Activated naive CD8-positive, alpha-beta T cell treated with anti-CD3 and anti-CD28 coated beads for 36 hours (primary cell): ENCODE results near the gene SLC19A1. TPM values are rescaled to one million over a fixed set of nuclear protein-coding genes. Genes with fewer than 3 reads are reported as not detected.

Experiments
- DNase-seq: peaks from one replicate; pipeline ENCODE4 v3.0.0; 2021
- H3K27ac Mint-ChIP-seq: one replicate; pipeline ENCODE4 v1.8.0; 2022; ENCODE audit warnings: mild to moderate bottlenecking, moderate library complexity, mixed read lengths
- H3K27me3 Mint-ChIP-seq: one replicate; pipeline ENCODE4 v1.8.0; 2022; ENCODE audit warnings: mild to moderate bottlenecking, mixed read lengths
- H3K36me3 Mint-ChIP-seq: one replicate; pipeline ENCODE4 v1.8.0; 2021; ENCODE audit warnings: mild to moderate bottlenecking, mixed read lengths
- H3K4me1 Mint-ChIP-seq: one replicate; pipeline ENCODE4 v1.8.0; 2021; ENCODE audit warnings: mixed read lengths
- H3K4me3 Mint-ChIP-seq: one replicate; pipeline ENCODE4 v1.8.0; 2022; ENCODE audit warnings: mild to moderate bottlenecking, moderate library complexity, mixed read lengths
- H3K9me3 Mint-ChIP-seq: one replicate; pipeline ENCODE4 v1.8.0; 2022; ENCODE audit warnings: mixed read lengths
- total RNA-seq, 2 experiments: library from RNA; stranded (reverse); gene quantifications; one replicate each; pipeline ENCODE4 v1.2.3, GENCODE V29; 2021

Gene SLC19A1
- total RNA-seq, 2 experiments from 2014 or later = 63.2 to 64.0 TPM

- peaks cover 4% of the 10 kb centered on the region for H3K27me3 Mint-ChIP-seq
- no peak for DNase-seq
- no peak overlapping the region for H3K27ac Mint-ChIP-seq
- no peak overlapping the region for H3K4me3 Mint-ChIP-seq
- H3K4me1 Mint-ChIP-seq = no peaks in the 10 kb centered on the region
- no peaks in the 10 kb centered on the region for H3K36me3 Mint-ChIP-seq
- H3K9me3 Mint-ChIP-seq = no peaks in the 10 kb centered on the region
These were observed 91.7 kb downstream of the SLC19A1 start for GRCh38 chr21:45450423-45451090.

GRCh38 chr21:45449658-45450422, 92.4 kb downstream of the SLC19A1 start:
- H3K27ac Mint-ChIP-seq = no peak overlapping the region
- no peaks in the 10 kb centered on the region for H3K4me1 Mint-ChIP-seq
- DNase-seq = no peak
- no peaks in the 10 kb centered on the region for H3K36me3 Mint-ChIP-seq
- peaks cover 4% of the 10 kb centered on the region for H3K27me3 Mint-ChIP-seq
- no peaks in the 10 kb centered on the region for H3K9me3 Mint-ChIP-seq
- no peak overlapping the region for H3K4me3 Mint-ChIP-seq

- Mint-ChIP-seq H3K36me3 (no peaks in the 10 kb centered on the region), H3K27ac (no peak overlapping the region), H3K27me3 (peaks cover 9% of the 10 kb centered on the region), H3K4me3 (no peak overlapping the region), H3K9me3 (no peaks in the 10 kb centered on the region), H3K4me1 (no peaks in the 10 kb centered on the region)
- DNase-seq = no peak
These were observed 93.2 kb downstream of the SLC19A1 start for GRCh38 chr21:45448810-45449657.

- H3K27me3 Mint-ChIP-seq = peaks cover 10% of the 10 kb centered on the region
- H3K36me3 Mint-ChIP-seq = no peaks in the 10 kb centered on the region
- no peaks in the 10 kb centered on the region for H3K4me1 Mint-ChIP-seq
- no peak overlapping the region for H3K4me3 Mint-ChIP-seq
- no peak for DNase-seq
- no peaks in the 10 kb centered on the region for H3K9me3 Mint-ChIP-seq
- no peak overlapping the region for H3K27ac Mint-ChIP-seq
These were observed 93.9 kb downstream of the SLC19A1 start for GRCh38 chr21:45448283-45448809.

Other genes with a start within 250 kb of the SLC19A1 start
- gene COL18A1, start 137.3 kb downstream of the SLC19A1 start, total RNA-seq = 1 to 10 TPM; 3.5 to 4.0 TPM
- 1 to 10 TPM in 1 of 2 experiments, under 1 TPM in 1; 0.66 to 1.3 TPM for gene PCBP3, start 101.3 kb upstream of the SLC19A1 start, total RNA-seq